SU-DHL-6 (cell line): ENCODE data around the gene HOXD10.

Source experiments
- H2AFZ ChIP-seq: fragments of 200-600 bp; sonication (generic); 2 replicates; pipeline ENCODE4 v1.6.1; 2014; ENCODE audit warnings: low read depth, mild to moderate bottlenecking, moderate library complexity, mixed read lengths, antibody characterized with exemption, low read length; ENCODE audit not compliant: severe bottlenecking
- H3F3A ChIP-seq: fragments of 200-600 bp; shearing (Covaris generic); 2 replicates; pipeline ENCODE4 v1.6.0; 2016; ENCODE audit warnings: antibody characterized with exemption, mild to moderate bottlenecking; ENCODE audit not compliant: insufficient read depth
- H3K27ac ChIP-seq: fragments of 200-600 bp; sonication (generic); 2 replicates; pipeline ENCODE4 v1.5.1; 2016; ENCODE audit warnings: low read depth, mild to moderate bottlenecking, low read length, moderate library complexity, mixed read lengths
- H3K27me3 ChIP-seq: fragments of 200-600 bp; sonication (generic), shearing (Covaris generic); 2 replicates; pipeline ENCODE4 v1.6.0; 2014; ENCODE audit warnings: mild to moderate bottlenecking, low read length
- H3K36me3 ChIP-seq: fragments of 200-600 bp; sonication (generic); 2 replicates; pipeline ENCODE4 v1.6.1; 2014; ENCODE audit warnings: mild to moderate bottlenecking, low read length, mixed read lengths
- H3K4me2 ChIP-seq: fragments of 300-600, 200-600 bp; shearing (Covaris generic), sonication (generic); 2 replicates; pipeline ENCODE4 v1.6.0; 2014; ENCODE audit warnings: low read length, low read depth, mild to moderate bottlenecking; ENCODE audit not compliant: poor library complexity, severe bottlenecking
- H3K4me3 ChIP-seq: fragments of 200-600 bp; sonication (generic); 2 replicates; pipeline ENCODE4 v1.5.1; 2014; ENCODE audit warnings: antibody characterized with exemption, low read length, mild to moderate bottlenecking, mixed read lengths; ENCODE audit not compliant: insufficient read depth, poor library complexity, severe bottlenecking
- H3K79me2 ChIP-seq: fragments of 200-600 bp; sonication (generic); 2 replicates; pipeline ENCODE4 v1.6.1; 2014; ENCODE audit warnings: mild to moderate bottlenecking, low read length, moderate library complexity; ENCODE audit not compliant: insufficient read depth
- H3K9ac ChIP-seq: fragments of 200-600 bp; sonication (generic); 2 replicates; pipeline ENCODE4 v1.7.0; 2014; ENCODE audit warnings: mild to moderate bottlenecking, low read length
- H3K9me2 ChIP-seq: fragments of 200-600 bp; sonication (generic); replicated peaks from 2 replicates; pipeline ENCODE4 v1.6.1; 2014; ENCODE audit warnings: low read length; ENCODE audit not compliant: insufficient read depth
- H3K9me3 ChIP-seq: fragments of 200-600 bp; sonication (generic); 2 replicates; pipeline ENCODE4 v1.6.1; 2014; ENCODE audit warnings: low read length, mixed read lengths; ENCODE audit not compliant: insufficient read depth
- H4K20me1 ChIP-seq: fragments of 200-600 bp; sonication (generic); 2 replicates; pipeline ENCODE4 v1.6.1; 2014; ENCODE audit warnings: low read depth, mild to moderate bottlenecking, antibody characterized with exemption, low read length, moderate library complexity, mixed read lengths
- EZH2phosphoT487 ChIP-seq: fragments of 200-600 bp; sonication (generic), shearing (Covaris generic); conservative IDR thresholded peaks from 2 replicates; pipeline ENCODE4 v1.6.1; 2018; ENCODE audit warnings: mild to moderate bottlenecking, antibody characterized with exemption, low read length, moderate library complexity, mixed read lengths
- TF ChIP-seq, protein P1 (sequence below): fragments of 200-600 bp; sonication (generic); IDR thresholded peaks from one replicate; pipeline ENCODE4 v1.5.1; 2017; ENCODE audit warnings: antibody characterized with exemption, mild to moderate bottlenecking, low read length, moderate library complexity; ENCODE audit not compliant: insufficient read depth, poor library complexity, severe bottlenecking

Gene HOXD10

DNA sequence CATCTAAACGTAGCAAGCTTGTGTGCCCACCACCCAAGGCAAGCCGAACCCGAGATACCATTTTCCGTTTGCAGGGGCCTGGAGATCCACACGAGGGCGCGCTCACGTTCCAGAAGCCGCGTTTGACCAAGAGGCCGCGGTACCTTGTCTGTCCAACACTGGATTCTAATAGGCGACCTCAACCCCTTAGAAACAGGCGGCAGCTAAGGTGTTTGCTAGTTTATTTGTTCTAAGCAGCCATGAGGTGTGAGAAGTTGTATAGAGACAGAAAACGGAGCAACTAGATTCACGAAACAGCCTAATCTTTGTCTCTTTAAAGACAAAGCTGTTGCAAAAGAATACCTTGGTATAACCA, 5.3 kb upstream of the HOXD10 start:
- Histone ChIP-seq H3K27ac (no peak overlapping the region), H3K79me2 (no peaks in the 10 kb centered on the region), H3K36me3 (no peaks in the 10 kb centered on the region), H4K20me1 (no peaks in the 10 kb centered on the region), H3K4me3 (no peak overlapping the region), H3K9ac (no peak overlapping the region), H2AFZ (no peak overlapping the region), H3K9me3 (no peaks in the 10 kb centered on the region), H3K4me2 (no peak overlapping the region), H3K27me3 (no peaks in the 10 kb centered on the region), H3K9me2 (no peaks in the 10 kb centered on the region), H3F3A (no peaks in the 10 kb centered on the region)
- TF ChIP-seq, protein P1, sequence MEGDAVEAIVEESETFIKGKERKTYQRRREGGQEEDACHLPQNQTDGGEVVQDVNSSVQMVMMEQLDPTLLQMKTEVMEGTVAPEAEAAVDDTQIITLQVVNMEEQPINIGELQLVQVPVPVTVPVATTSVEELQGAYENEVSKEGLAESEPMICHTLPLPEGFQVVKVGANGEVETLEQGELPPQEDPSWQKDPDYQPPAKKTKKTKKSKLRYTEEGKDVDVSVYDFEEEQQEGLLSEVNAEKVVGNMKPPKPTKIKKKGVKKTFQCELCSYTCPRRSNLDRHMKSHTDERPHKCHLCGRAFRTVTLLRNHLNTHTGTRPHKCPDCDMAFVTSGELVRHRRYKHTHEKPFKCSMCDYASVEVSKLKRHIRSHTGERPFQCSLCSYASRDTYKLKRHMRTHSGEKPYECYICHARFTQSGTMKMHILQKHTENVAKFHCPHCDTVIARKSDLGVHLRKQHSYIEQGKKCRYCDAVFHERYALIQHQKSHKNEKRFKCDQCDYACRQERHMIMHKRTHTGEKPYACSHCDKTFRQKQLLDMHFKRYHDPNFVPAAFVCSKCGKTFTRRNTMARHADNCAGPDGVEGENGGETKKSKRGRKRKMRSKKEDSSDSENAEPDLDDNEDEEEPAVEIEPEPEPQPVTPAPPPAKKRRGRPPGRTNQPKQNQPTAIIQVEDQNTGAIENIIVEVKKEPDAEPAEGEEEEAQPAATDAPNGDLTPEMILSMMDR, result no peak
- no peak for TF ChIP-seq EZH2phosphoT487

DNA sequence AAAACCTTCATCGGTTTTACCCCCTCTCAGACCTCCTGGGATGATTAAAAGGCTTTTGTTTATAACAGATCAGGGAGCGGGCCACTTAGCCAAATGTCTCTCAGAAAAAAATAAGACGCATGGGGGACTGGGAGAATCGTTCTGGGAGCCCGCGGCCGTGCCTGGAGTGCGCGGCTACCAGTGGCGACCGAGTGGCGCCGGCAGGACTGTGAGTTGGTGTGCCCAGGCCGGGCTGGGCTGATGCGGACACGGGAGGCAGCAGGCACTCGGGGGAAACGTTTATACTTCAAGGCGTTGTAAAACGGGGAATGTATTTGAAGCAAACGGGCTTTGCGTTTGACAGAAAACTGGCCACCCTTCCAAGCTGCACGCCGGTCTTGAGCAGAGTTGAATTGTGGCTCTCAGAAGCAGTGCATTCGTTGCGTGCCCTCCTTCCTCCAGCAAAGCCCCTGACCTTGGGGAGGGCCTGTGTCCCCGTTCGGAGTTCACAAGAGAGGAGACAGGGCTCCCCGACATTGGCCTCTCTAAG, 4.7 kb upstream of the HOXD10 start:
- H3F3A ChIP-seq, result no peaks in the 10 kb centered on the region
- no peaks in the 10 kb centered on the region for H3K27me3 ChIP-seq

DNA sequence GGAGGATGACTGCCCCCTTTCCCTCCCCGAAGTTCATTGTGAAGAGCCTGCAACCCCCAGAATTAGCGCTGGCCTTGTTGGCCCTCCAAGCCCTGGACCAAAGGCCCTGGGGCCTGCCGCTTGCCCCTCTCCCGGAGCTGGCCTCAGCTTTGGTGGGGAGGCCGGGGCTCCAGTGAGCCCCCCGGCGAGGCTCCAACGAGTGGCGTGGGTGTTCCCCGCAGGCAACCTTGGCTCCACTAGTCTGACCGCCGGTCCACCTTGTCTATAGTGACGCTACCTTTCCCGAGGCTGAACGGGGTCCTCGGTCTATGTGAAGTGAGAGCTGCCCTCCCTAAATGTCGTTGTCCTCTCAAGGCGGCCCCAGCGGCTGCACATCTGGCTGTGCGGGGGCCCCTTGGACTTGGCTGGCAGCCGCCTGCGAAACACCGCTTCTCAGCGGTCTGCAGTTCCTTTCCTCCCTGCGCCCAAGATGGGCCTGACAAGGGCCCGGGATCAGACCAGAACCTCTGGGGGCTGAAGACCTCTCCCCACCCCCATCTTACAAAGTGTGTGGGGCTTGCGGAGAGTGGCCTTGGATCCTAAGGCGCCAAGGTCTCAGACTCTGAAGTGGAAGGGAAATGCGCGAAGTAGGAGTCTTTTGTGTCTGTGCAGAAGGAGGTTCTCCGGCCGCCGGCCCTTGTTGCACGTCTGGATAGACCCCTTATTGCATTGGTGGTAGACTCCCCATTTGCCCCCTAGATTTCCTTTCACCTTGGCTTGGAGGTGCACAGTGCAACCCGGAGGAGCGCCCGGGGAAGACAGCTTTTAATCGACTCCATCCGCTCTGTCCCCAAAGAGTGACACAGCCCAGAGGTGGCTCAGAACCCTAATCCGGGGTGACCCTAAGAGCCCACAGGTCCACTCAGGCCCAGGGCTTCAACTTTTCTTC, 3.9 kb upstream of the HOXD10 start:
- Histone ChIP-seq H3K27me3 (no peaks in the 10 kb centered on the region), H4K20me1 (no peaks in the 10 kb centered on the region)

More for the DNA sequence above, 4.7 kb upstream of the HOXD10 start:
- Histone ChIP-seq H3K36me3 (no peaks in the 10 kb centered on the region), H2AFZ (no peak overlapping the region), H3K9me2 (no peaks in the 10 kb centered on the region), H3K4me2 (no peak overlapping the region), H3K9me3 (no peaks in the 10 kb centered on the region), H3K4me3 (no peak overlapping the region), H3K9ac (no peak overlapping the region), H4K20me1 (no peaks in the 10 kb centered on the region), H3K79me2 (no peaks in the 10 kb centered on the region), H3K27ac (no peak overlapping the region)
- TF ChIP-seq, protein P1, result no peak
- no peak for TF ChIP-seq EZH2phosphoT487

More for the DNA sequence above, 3.9 kb upstream of the HOXD10 start:
- H3K9me2 ChIP-seq, result no peaks in the 10 kb centered on the region
- no peak overlapping the region for H3K4me3 ChIP-seq
- H3K4me2 ChIP-seq, result no peak overlapping the region
- H2AFZ ChIP-seq, result no peak overlapping the region
- H3K27ac ChIP-seq, result no peak overlapping the region
- TF ChIP-seq, protein P1, result no peak
- TF ChIP-seq EZH2phosphoT487, result no peak
- H3K36me3 ChIP-seq, result no peaks in the 10 kb centered on the region
- no peaks in the 10 kb centered on the region for H3K79me2 ChIP-seq
- no peaks in the 10 kb centered on the region for H3F3A ChIP-seq
- H3K9ac ChIP-seq, result no peak overlapping the region
- H3K9me3 ChIP-seq, result no peaks in the 10 kb centered on the region
